Gastroesophageal sphincter (tissue), 3 donors: Measurements from ENCODE around the gene BID.

ENCODE experiments used
- POLR2A ChIP-seq, 2 donors: fragments of 450-650 bp; IDR thresholded peaks; one replicate each; pipeline ENCODE4 v1.6.1; 2017; ENCODE audit warnings: antibody characterized with exemption in 2 of 2, mild to moderate bottlenecking in 2 of 2, moderate library complexity in 1 of 2
- TF ChIP-seq, protein P1 (sequence below), 4 experiments: fragments of 200-600 bp in 2 of 4; fragments of 450-650 bp in 2 of 4; sonication (generic) in 1 of 4; IDR thresholded peaks; one replicate each; pipeline ENCODE4 v1.5.1; 2017 to 2019; ENCODE audit warnings: antibody characterized with exemption in 4 of 4, mild to moderate bottlenecking in 2 of 4, moderate library complexity in 2 of 4

DNA sequence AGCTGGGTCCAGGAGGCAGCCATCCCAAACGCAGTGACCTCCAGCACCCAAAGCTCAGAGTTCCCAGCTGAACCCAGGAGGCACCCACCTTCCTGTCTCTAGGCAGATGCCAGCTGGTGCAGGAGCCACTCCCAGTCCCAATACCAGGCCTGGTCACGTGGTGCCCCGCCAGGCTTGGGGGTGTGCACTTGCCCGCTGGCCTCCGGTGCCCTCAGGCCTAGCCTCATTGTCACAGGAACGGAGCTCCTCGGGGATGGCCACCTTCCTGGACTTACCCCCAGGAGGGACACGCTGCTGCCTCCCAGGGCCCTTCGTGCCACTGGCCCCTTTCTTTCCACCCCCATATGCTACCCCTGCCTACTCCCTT is 4.6 kb downstream of the BID start:
- no peak for TF ChIP-seq POLR2A (IDR thresholded peaks at IDR 0.05)
- TF ChIP-seq, protein P1, sequence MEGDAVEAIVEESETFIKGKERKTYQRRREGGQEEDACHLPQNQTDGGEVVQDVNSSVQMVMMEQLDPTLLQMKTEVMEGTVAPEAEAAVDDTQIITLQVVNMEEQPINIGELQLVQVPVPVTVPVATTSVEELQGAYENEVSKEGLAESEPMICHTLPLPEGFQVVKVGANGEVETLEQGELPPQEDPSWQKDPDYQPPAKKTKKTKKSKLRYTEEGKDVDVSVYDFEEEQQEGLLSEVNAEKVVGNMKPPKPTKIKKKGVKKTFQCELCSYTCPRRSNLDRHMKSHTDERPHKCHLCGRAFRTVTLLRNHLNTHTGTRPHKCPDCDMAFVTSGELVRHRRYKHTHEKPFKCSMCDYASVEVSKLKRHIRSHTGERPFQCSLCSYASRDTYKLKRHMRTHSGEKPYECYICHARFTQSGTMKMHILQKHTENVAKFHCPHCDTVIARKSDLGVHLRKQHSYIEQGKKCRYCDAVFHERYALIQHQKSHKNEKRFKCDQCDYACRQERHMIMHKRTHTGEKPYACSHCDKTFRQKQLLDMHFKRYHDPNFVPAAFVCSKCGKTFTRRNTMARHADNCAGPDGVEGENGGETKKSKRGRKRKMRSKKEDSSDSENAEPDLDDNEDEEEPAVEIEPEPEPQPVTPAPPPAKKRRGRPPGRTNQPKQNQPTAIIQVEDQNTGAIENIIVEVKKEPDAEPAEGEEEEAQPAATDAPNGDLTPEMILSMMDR (IDR thresholded peaks at IDR 0.05) = no peak
